KG1 (cell line): ENCODE data around the gene COL6A1.
"Not testable (repeated sequence)": the region's sequence is repeated elsewhere in the genome, so short reads cannot be mapped to it uniquely, and the experiment has no call there.

ENCODE experiments used
- DNase-seq: peaks from one replicate; lab custom pipeline; 2025; lab: John Stamatoyannopoulos, UW

Gene COL6A1

GRCh38 chr21:45969921-45970673 is 11.5 kb upstream of the COL6A1 start:
- DNase-seq = no peak

- DNase-seq = peak; percentile 12
These were observed 10.6 kb upstream of the COL6A1 start for GRCh38 chr21:45970674-45971615.

GRCh38 chr21:45971616-45972352 is 9.8 kb upstream of the COL6A1 start:
- DNase-seq = no peak

- no peak for DNase-seq
These were observed 9.2 kb upstream of the COL6A1 start for GRCh38 chr21:45972353-45972715.

- no peak for DNase-seq
These were observed 8.7 kb upstream of the COL6A1 start for GRCh38 chr21:45972716-45973474.

GRCh38 chr21:45973475-45974072 is 8.0 kb upstream of the COL6A1 start:
- peak; percentile 35 for DNase-seq

- DNase-seq = no peak
These were observed 7.2 kb upstream of the COL6A1 start for GRCh38 chr21:45974073-45975019.

- no peak for DNase-seq
These were observed 6.4 kb upstream of the COL6A1 start for GRCh38 chr21:45975020-45975666.

GRCh38 chr21:45975667-45976409 is 5.7 kb upstream of the COL6A1 start:
- DNase-seq = not testable (repeated sequence)

GRCh38 chr21:45976701-45977311 is 4.8 kb upstream of the COL6A1 start:
- no peak for DNase-seq

- DNase-seq = no peak
These were observed 4.2 kb upstream of the COL6A1 start for GRCh38 chr21:45977396-45977795.

GRCh38 chr21:45979141-45979631 is 2.4 kb upstream of the COL6A1 start:
- DNase-seq = no peak

- DNase-seq = no peak
These were observed 1.9 kb upstream of the COL6A1 start for GRCh38 chr21:45979651-45980050.

GRCh38 chr21:45980271-45980670 is 1.3 kb upstream of the COL6A1 start:
- no peak for DNase-seq

- DNase-seq = no peak
These were observed 873 bp upstream of the COL6A1 start for GRCh38 chr21:45980697-45981096.

GRCh38 chr21:45982092-45982757 is 655 bp downstream of the COL6A1 start:
- no peak for DNase-seq

GRCh38 chr21:45982758-45983648 is 1.4 kb downstream of the COL6A1 start:
- no peak for DNase-seq
